Endothelial cell of umbilical vein (primary cell): ENCODE data around the gene DIMT1. TPM values are rescaled to one million over a fixed set of nuclear protein-coding genes. Genes with fewer than 3 reads are reported as not detected.

Experiments
- BruUV-seq: library from RNA; stranded (reverse); fragments of 400-500 nt; replicated peaks from 2 replicates; lab custom pipeline; 2021; lab: Mats Ljungman, UMichigan
- CTCF ChIA-PET: fragments of 300-600, 350-600 bp; sonication (Branson Sonifier 250); formaldehyde crosslinking; loops from one replicate; lab custom pipeline; 2021; ENCODE audit warnings: antibody characterized with exemption, inconsistent platforms; lab: Charles Lee
- POLR2A ChIA-PET: fragments of 300-600, 350-600 bp; sonication (Branson Sonifier 250); formaldehyde crosslinking; loops from one replicate; lab custom pipeline; 2021; ENCODE audit warnings: antibody characterized with exemption, inconsistent platforms; lab: Charles Lee
- DNase-seq: peaks from one replicate; pipeline ENCODE4 v3.0.0-alpha.2; 2011; ENCODE audit warnings: low read depth, low spot score
- FAIRE-seq: peaks from 2 replicates; lab custom pipeline; 2011; peaks lifted over from hg19 to GRCh38; lab: Jason Lieb, UNC
- H2AFZ ChIP-seq: 2 replicates; pipeline ENCODE4 v1.6.0; 2012; ENCODE audit warnings: low read depth, low read length, control low read depth, inconsistent platforms
- H3K27ac ChIP-seq: 2 replicates; pipeline ENCODE4 v1.5.1; 2011; ENCODE audit warnings: low read depth, mild to moderate bottlenecking, control low read depth, low read length, moderate library complexity; ENCODE audit not compliant: insufficient read depth
- H3K27me3 ChIP-seq, 2 experiments: 2 replicates each; pipeline versions ENCODE4 v1.6.0 to v1.6.1; 2011; ENCODE audit warnings: low read length in 2 of 2, mixed read lengths in 1 of 2; ENCODE audit not compliant: control insufficient read depth in 2 of 2, insufficient read depth in 2 of 2
- H3K36me3 ChIP-seq, 2 experiments: 2 replicates in 1 of 2; 3 replicates in 1 of 2; pipeline ENCODE4 v1.5.1; 2011; ENCODE audit warnings: low read length in 2 of 2, mild to moderate bottlenecking in 1 of 2, moderate library complexity in 1 of 2; ENCODE audit not compliant: control insufficient read depth in 2 of 2, insufficient read depth in 2 of 2; ENCODE audit errors: extremely low read depth in 1 of 2
- H3K4me1 ChIP-seq: 3 replicates; pipeline ENCODE4 v1.5.1; 2011; ENCODE audit warnings: mild to moderate bottlenecking, low read length; ENCODE audit not compliant: control insufficient read depth, insufficient read depth; ENCODE audit errors: extremely low read depth
- H3K4me2 ChIP-seq: 2 replicates; pipeline ENCODE4 v1.6.1; 2011; ENCODE audit warnings: low read length, control low read depth, mixed read lengths; ENCODE audit not compliant: insufficient read depth
- H3K4me3 ChIP-seq, 3 experiments: fragments of 200-600 bp in 1 of 3; sonication (generic), shearing (Covaris generic) in 1 of 3; replicated peaks in 1 of 3; 2 replicates each; pipeline ENCODE4 v1.5.1; 2011 to 2016; ENCODE audit warnings: control low read depth in 3 of 3, low read length in 3 of 3, mild to moderate bottlenecking in 2 of 3, inconsistent platforms in 1 of 3, low read depth in 1 of 3, moderate library complexity in 1 of 3; ENCODE audit not compliant: insufficient read depth in 1 of 3
- H3K79me2 ChIP-seq: 2 replicates; pipeline ENCODE4 v1.6.0; 2012; ENCODE audit warnings: low read length, inconsistent platforms; ENCODE audit not compliant: control insufficient read depth, insufficient read depth
- H3K9ac ChIP-seq: replicated peaks from 2 replicates; pipeline ENCODE3; 2011; ENCODE audit warnings: low read length, control low read depth; ENCODE audit not compliant: insufficient read depth; ENCODE audit errors: extremely low read depth
- H3K9me1 ChIP-seq: replicated peaks from 3 replicates; pipeline ENCODE4 v1.6.0; 2011; ENCODE audit warnings: mild to moderate bottlenecking, low read length; ENCODE audit not compliant: control insufficient read depth, insufficient read depth; ENCODE audit errors: extremely low read depth
- H3K9me3 ChIP-seq: replicated peaks from 2 replicates; pipeline ENCODE4 v1.5.1; 2012; ENCODE audit warnings: low read length, inconsistent platforms; ENCODE audit not compliant: control insufficient read depth, insufficient read depth
- H4K20me1 ChIP-seq: replicated peaks from 2 replicates; pipeline ENCODE3; 2011; ENCODE audit warnings: mild to moderate bottlenecking, low read length; ENCODE audit not compliant: control insufficient read depth, insufficient read depth; ENCODE audit errors: extremely low read depth
- CTCF ChIP-seq, 2 donors: IDR thresholded peaks; 1 replicate in 1 of 2; 2 replicates in 1 of 2; pipeline ENCODE4 v1.5.1; 2011; ENCODE audit warnings: low read length in 2 of 2, mild to moderate bottlenecking in 2 of 2, moderate library complexity in 2 of 2, control low read depth in 1 of 2, inconsistent platforms in 1 of 2, low read depth in 1 of 2; ENCODE audit not compliant: insufficient read depth in 1 of 2; ENCODE audit errors: extremely low read depth in 1 of 2
- EZH2 ChIP-seq: IDR thresholded peaks from 2 replicates; pipeline ENCODE4 v1.6.1; 2012; ENCODE audit warnings: borderline replicate concordance, low read depth, mild to moderate bottlenecking, moderate library complexity, low read length, inconsistent platforms; ENCODE audit not compliant: severe bottlenecking
- FOS ChIP-seq: IDR thresholded peaks from 2 replicates; pipeline ENCODE4 v1.6.1; 2011; ENCODE audit warnings: mild to moderate bottlenecking, low read length, moderate library complexity, borderline replicate concordance; ENCODE audit not compliant: insufficient read depth
- GATA2 ChIP-seq: IDR thresholded peaks from 2 replicates; pipeline ENCODE4 v1.7.0; 2011; ENCODE audit warnings: low read depth, mild to moderate bottlenecking, moderate library complexity, mixed read lengths, low read length; ENCODE audit not compliant: insufficient read length, insufficient read depth
- JUN ChIP-seq: IDR thresholded peaks from 2 replicates; pipeline ENCODE4 v1.6.1; 2011; ENCODE audit warnings: borderline replicate concordance, low read depth; ENCODE audit not compliant: insufficient read length, insufficient read depth
- MAX ChIP-seq: IDR thresholded peaks from 2 replicates; pipeline ENCODE4 v1.6.1; 2011; ENCODE audit not compliant: insufficient read depth, insufficient read length
- MYC ChIP-seq: IDR thresholded peaks from one replicate; pipeline ENCODE4 v1.6.1; 2011; ENCODE audit warnings: mild to moderate bottlenecking, low read depth, low read length
- POLR2A ChIP-seq: IDR thresholded peaks from 2 replicates; pipeline ENCODE4 v1.6.1; 2012; ENCODE audit warnings: low read depth, mild to moderate bottlenecking, control low read depth, low read length
- POLR2AphosphoS5 ChIP-seq: IDR thresholded peaks from 2 replicates; pipeline ENCODE4 v1.6.1; 2012; ENCODE audit warnings: low read depth, mild to moderate bottlenecking, control low read depth, low read length, moderate library complexity; ENCODE audit not compliant: insufficient read depth
- dilution Hi-C: fragments of 300-500 bp; cut with MboI; formaldehyde crosslinking; loops from one replicate; pipeline ENCODE4 v1.15.0; 2019; ENCODE audit warnings: low sequenced_read_pairs; ENCODE audit not compliant: extremely low pct_ligation_motif_present
- intact Hi-C: fragments of 100-400 bp; cut with micrococcal nuclease; formaldehyde crosslinking; loops from one replicate; pipeline ENCODE4 v1.10.0; 2022
- polyA plus RNA-seq, 4 experiments: library from polyadenylated mRNA; depleted of rRNA in 3 of 4; stranded (reverse) in 3 of 4; unstranded in 1 of 4; fragments of >200 nt; gene quantifications; 2 replicates each; pipeline versions ENCODE4 v1.2.1 to v1.2.3, GENCODE V29; 2011 to 2012; ENCODE audit warnings: missing spikeins in 1 of 4
- total RNA-seq: library from RNA; stranded (reverse); gene quantifications from 2 replicates; pipeline ENCODE4 v1.2.3, GENCODE V29; 2021

DIMT1 gene
- total and polyA plus RNA-seq, 2 donors (not counting 3 experiments of a cell fraction or from before 2014, with no cell fraction given) = 21.9 to 34.4 TPM

- H3K79me2 ChIP-seq = no peaks in the 10 kb centered on the region
- H3K9me1 ChIP-seq = no peaks in the 10 kb centered on the region
- no peaks in the 10 kb centered on the region for H4K20me1 ChIP-seq
- no peak for FAIRE-seq
- H3K36me3 ChIP-seq = peaks cover 16 to 26% of the 10 kb centered on the region in 2 experiments
- POLR2A ChIA-PET = no interaction called here
- intact Hi-C loops (no loop called here), dilution Hi-C loops (no loop called here)
- no peaks in the 10 kb centered on the region for H3K9me3 ChIP-seq
- H3K4me3 ChIP-seq = no peak overlapping the region
- no peaks in the 10 kb centered on the region for H3K27me3 ChIP-seq
- H2AFZ ChIP-seq = no peak overlapping the region
- H3K4me1 ChIP-seq = no peaks in the 10 kb centered on the region
- no peak overlapping the region for H3K4me2 ChIP-seq
- CTCF ChIA-PET = no interaction called here
- DNase-seq = no peak
- no TSS peak for BruUV-seq
- H3K9ac ChIP-seq = no peak overlapping the region
- no peak overlapping the region for H3K27ac ChIP-seq
- TF ChIP-seq FOS (no peak), POLR2AphosphoS5 (no peak), POLR2A (no peak), CTCF (IDR thresholded peaks at IDR 0.05; ENCODE audit: extremely low read depth in 1 of 2, insufficient read depth in 1 of 2, low read depth in 1 of 2, low read length in 2 of 2) (no peak), GATA2 (no peak), MAX (no peak), MYC (no peak), JUN (no peak), EZH2 (no peak)
These were observed 27.6 kb downstream of the DIMT1 start for GRCh38 chr5:62376064-62376463.
